Measurements from ENCODE around the gene POLR2F.

POLR2F gene

DNA sequence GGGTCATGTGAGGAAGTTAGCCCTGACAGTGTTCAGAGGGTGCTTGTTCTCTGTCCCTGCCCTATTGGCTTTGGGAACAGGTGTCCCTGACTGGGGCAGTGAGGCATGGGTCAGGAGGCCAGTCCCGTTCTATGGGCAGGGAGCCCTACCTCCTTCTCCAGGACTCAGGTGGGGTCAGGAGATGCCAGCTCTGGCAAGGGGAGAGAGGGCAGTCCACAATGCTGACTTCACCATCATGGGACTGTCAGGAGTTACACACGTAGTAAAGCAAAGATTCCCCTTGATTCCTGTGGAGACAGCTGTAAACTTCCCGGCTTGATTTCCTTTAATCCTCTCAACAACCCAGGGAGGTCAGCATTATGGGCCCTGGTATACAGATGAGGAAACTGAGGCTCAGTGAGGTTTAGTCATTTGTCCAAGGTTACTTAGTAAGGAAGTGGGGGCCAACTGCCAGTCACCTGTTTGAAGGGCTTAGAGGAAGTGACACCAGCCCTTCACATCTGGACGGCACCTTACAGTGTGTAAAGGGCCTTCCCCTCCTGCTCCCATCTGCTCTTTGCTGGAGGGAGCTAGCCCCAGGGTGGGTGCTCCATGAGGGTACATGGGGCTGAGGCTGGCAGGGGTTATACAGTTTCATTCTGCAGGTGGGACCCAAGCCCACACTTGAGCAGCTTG lies 35.5 kb upstream of the POLR2F start:
- no peak for TF ChIP-seq CTCF (IDR thresholded peaks at IDR 0.05; ENCODE audit: borderline replicate concordance, control extremely low read depth, extremely low read depth, insufficient read depth, missing control alignments)
- no peak for DNase-seq (ENCODE audit: low spot score)
- in situ Hi-C loops (cut with MboI; ENCODE audit: low sequenced_read_pairs, unreplicated experiment): no loop called here

DNA sequence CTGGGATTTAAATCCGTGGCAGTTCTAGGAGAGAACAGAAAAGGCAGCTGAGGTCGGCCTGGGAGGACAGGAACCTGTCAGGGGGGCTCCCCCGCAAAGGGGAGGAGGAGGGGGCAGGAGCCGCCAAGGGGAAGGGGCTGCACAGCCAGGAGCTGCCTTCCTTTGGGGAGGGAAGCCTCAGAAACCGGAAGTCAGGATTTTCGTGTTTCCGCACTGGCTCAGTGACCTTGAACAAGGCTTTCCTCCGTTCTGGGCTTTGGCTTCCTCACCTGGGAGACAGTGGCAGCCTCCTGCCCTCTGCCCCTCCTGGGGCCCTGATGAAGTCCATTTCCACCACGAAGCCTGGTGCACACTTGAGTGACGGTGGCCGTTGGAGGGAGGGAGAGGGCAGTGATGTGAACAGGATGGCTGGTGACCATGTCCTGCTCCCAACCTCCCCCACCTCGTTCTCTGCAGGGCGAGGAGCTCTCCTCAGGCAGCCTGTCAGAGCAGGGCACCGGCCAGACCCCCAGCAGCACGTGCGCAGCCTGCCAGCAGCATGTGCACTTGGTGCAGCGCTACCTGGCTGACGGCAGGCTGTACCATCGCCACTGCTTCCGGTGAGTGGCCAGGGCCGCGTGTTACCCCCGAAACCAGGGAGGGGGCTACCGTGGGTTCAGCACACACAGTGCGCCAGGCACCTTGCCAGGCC lies 34.8 kb upstream of the POLR2F start:
- no peak for DNase-seq (ENCODE audit: low spot score)
- in situ Hi-C loops (cut with MboI; ENCODE audit: low sequenced_read_pairs, unreplicated experiment): no loop called here
- TF ChIP-seq CTCF (IDR thresholded peaks at IDR 0.05; ENCODE audit: borderline replicate concordance, control extremely low read depth, extremely low read depth, insufficient read depth, missing control alignments): no peak

DNA sequence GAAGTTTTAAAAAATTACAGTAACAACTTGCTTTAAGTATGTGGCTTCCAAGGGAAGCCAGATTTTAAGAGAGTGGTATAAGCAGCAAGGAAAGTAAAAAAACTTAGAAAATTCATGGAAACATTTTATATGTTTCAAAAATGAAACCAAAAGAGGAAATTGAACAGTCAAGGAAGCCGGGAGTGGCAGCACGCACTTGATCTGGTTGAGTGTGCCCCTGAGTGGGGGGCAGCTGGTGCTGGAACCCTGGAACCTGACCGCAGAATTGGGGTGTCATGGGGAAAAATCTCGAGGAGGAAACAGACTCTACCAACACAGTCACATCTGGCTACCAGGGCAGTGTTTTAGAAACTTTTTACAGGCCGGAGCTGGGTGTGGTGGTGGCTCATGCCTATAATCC lies 33.4 kb upstream of the POLR2F start:
- no peak for TF ChIP-seq CTCF (IDR thresholded peaks at IDR 0.05; ENCODE audit: borderline replicate concordance, control extremely low read depth, extremely low read depth, insufficient read depth, missing control alignments)
- in situ Hi-C loops (cut with MboI; ENCODE audit: low sequenced_read_pairs, unreplicated experiment): no loop called here

GRCh38 chr22:37922191-37922590 lies 31.3 kb upstream of the POLR2F start:
- in situ Hi-C loops (cut with MboI; ENCODE audit: low sequenced_read_pairs, unreplicated experiment): no loop called here
- DNase-seq (ENCODE audit: low spot score): no peak
- TF ChIP-seq CTCF (IDR thresholded peaks at IDR 0.05; ENCODE audit: borderline replicate concordance, control extremely low read depth, extremely low read depth, insufficient read depth, missing control alignments): no peak

More for the DNA sequence above, 33.4 kb upstream of the POLR2F start:
- DNase-seq (ENCODE audit: low spot score): no peak

GRCh38 chr22:37923927-37924326 lies 29.6 kb upstream of the POLR2F start:
- DNase-seq (ENCODE audit: low spot score): no peak
- TF ChIP-seq CTCF (IDR thresholded peaks at IDR 0.05; ENCODE audit: borderline replicate concordance, control extremely low read depth, extremely low read depth, insufficient read depth, missing control alignments): no peak
- in situ Hi-C loops (cut with MboI; ENCODE audit: low sequenced_read_pairs, unreplicated experiment): no loop called here

GRCh38 chr22:37924386-37925065 lies 29.0 kb upstream of the POLR2F start:
- in situ Hi-C loops (cut with MboI; ENCODE audit: low sequenced_read_pairs, unreplicated experiment): no loop called here
- no peak for TF ChIP-seq CTCF (IDR thresholded peaks at IDR 0.05; ENCODE audit: borderline replicate concordance, control extremely low read depth, extremely low read depth, insufficient read depth, missing control alignments)

More at GRCh38 chr22:37924386-37925065, 29.0 kb upstream of the POLR2F start:
- DNase-seq (ENCODE audit: low spot score): no peak

All from GM13976 (cell line).